Activated CD4-positive, alpha-beta T cell treated with anti-CD3 and anti-CD28 coated beads, Interleukin-2, amount 10 ng/mL, durations not matched to agents 24 days and 14 days (primary cell): ENCODE results near the gene CAVIN3. TPM values are rescaled to one million over a fixed set of nuclear protein-coding genes. Genes with fewer than 3 reads are reported as not detected.
"Not testable (repeated sequence)": the region's sequence is repeated elsewhere in the genome, so short reads cannot be mapped to it uniquely, and the experiment has no call there.

Experiments used
- DNase-seq: peaks from one replicate; pipeline ENCODE4 v3.0.0; 2022
- H3K27ac Mint-ChIP-seq: one replicate; pipeline ENCODE4 v1.8.0; 2022; ENCODE audit warnings: mild to moderate bottlenecking, mixed read lengths
- H3K27me3 Mint-ChIP-seq: one replicate; pipeline ENCODE4 v1.8.0; 2022; ENCODE audit warnings: mixed read lengths
- H3K36me3 Mint-ChIP-seq: one replicate; pipeline ENCODE4 v1.8.0; 2022; ENCODE audit warnings: low read depth, mild to moderate bottlenecking, mixed read lengths
- H3K4me1 Mint-ChIP-seq: one replicate; pipeline ENCODE4 v1.8.0; 2021; ENCODE audit warnings: mixed read lengths
- H3K4me3 Mint-ChIP-seq: one replicate; pipeline ENCODE4 v1.8.0; 2022; ENCODE audit warnings: mild to moderate bottlenecking, moderate library complexity, mixed read lengths
- H3K9me3 Mint-ChIP-seq: one replicate; pipeline ENCODE4 v1.8.0; 2021; ENCODE audit warnings: mixed read lengths
- intact Hi-C: fragments of 100-400 bp; cut with micrococcal nuclease; formaldehyde crosslinking; loops from one replicate; pipeline ENCODE4 v1.15.1; 2023
- total RNA-seq: library from RNA; stranded (reverse); gene quantifications from 2 replicates; pipeline ENCODE4 v1.2.3, GENCODE V29; 2022

CAVIN3 gene
- total RNA-seq, 1 donor from 2014 or later: 35.7 TPM

DNA sequence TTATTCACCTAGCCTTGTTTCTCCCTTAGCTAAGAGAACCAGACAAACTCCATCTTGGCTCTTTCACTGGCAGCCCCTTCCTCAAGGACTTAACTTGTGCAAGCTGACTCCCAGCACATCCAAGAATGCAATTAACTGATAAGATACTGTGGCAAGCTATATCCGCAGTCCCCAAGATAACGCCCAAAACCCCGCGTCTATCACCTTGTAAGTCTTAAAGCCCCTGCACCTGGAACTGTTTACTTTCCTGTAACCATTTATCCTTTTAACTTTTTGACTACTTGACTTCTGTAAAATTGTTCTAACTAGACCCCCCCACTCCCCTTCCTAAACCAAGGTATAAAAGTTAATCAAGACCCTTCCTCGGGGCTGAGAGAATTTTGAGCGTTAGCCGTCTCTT lies 39.5 kb downstream of the CAVIN3 start:
- DNase-seq, H3K27ac Mint-ChIP-seq, H3K9me3 Mint-ChIP-seq, intact Hi-C loops, H3K4me1 Mint-ChIP-seq, H3K4me3 Mint-ChIP-seq, H3K36me3 Mint-ChIP-seq: not testable (repeated sequence)
- peaks cover 65% of the 10 kb centered on the region for H3K27me3 Mint-ChIP-seq

DNA sequence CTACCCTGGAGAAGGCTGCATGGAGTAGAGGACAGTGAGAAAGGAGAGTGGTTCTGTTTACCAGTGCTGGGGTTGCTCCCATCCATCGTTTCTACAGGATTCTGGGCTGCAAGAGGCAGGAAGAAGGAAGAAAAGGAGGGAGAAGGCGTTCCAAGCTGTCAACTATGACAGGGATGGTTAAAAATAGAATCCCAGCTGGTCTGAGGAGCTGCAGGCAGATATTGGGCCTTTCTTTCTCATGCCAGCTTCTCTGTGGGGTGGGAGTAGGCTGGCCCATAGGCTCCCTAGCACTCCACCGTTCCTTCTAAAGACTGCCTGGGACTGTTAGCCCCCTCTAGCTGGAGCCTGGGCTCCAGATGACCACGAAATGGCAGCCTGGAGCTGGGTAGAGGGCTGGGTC lies 47.1 kb downstream of the CAVIN3 start:
- intact Hi-C loops: no loop called here
- Mint-ChIP-seq H3K4me1 (no peaks in the 10 kb centered on the region), H3K36me3 (no peaks in the 10 kb centered on the region), H3K27ac (no peak overlapping the region), H3K27me3 (peaks cover 44% of the 10 kb centered on the region), H3K4me3 (no peak overlapping the region), H3K9me3 (no peaks in the 10 kb centered on the region)
- DNase-seq: no peak

GRCh38 chr11:6271598-6271997 lies 48.7 kb downstream of the CAVIN3 start:
- Mint-ChIP-seq H3K36me3 (no peaks in the 10 kb centered on the region), H3K4me1 (no peaks in the 10 kb centered on the region), H3K4me3 (no peak overlapping the region), H3K9me3 (no peaks in the 10 kb centered on the region), H3K27ac (no peak overlapping the region), H3K27me3 (peaks cover 33% of the 10 kb centered on the region)
- intact Hi-C loops: no loop called here
- no peak for DNase-seq

DNA sequence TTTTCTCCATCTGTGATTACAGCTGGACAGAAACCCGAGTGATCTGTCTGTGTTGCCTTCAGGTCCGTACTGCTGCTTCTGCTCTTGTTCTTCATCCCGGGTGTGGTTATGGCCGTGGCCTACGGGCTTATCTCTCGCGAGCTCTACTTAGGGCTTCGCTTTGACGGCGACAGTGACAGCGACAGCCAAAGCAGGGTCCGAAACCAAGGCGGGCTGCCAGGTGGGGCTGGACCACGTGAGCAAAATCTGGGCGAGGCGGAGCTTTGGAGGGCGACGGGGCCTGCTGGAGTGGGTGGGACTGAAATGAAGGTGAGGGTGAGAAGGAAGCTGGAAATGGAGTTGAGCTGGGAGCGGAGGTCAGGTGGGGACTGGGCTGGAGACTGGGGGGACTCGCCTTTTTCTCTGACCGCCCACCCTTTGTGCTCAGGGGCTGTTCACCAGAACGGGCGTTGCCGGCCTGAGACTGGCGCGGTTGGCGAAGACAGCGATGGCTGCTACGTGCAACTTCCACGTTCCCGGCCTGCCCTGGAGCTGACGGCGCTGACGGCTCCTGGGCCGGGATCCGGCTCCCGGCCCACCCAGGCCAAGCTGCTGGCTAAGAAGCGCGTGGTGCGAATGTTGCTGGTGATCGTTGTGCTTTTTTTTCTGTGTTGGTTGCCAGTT lies 49.6 kb downstream of the CAVIN3 start:
- DNase-seq: no peak
- no peaks in the 10 kb centered on the region for H3K4me1 Mint-ChIP-seq
- no peak overlapping the region for H3K27ac Mint-ChIP-seq
- peaks cover 29% of the 10 kb centered on the region for H3K27me3 Mint-ChIP-seq
- H3K36me3 Mint-ChIP-seq: no peaks in the 10 kb centered on the region
- H3K4me3 Mint-ChIP-seq: no peak overlapping the region
- H3K9me3 Mint-ChIP-seq: no peaks in the 10 kb centered on the region
- intact Hi-C loops: no loop called here

- H3K4me3 Mint-ChIP-seq: no peak overlapping the region
- no peaks in the 10 kb centered on the region for H3K9me3 Mint-ChIP-seq
- DNase-seq: peak; percentile 66
- H3K27ac Mint-ChIP-seq: no peak overlapping the region
- peaks cover 27% of the 10 kb centered on the region for H3K27me3 Mint-ChIP-seq
- intact Hi-C loops: no loop called here
- H3K36me3 Mint-ChIP-seq: no peaks in the 10 kb centered on the region
- H3K4me1 Mint-ChIP-seq: no peaks in the 10 kb centered on the region
These were observed 50.3 kb downstream of the CAVIN3 start for GRCh38 chr11:6269994-6270393.

Other genes with a start within 250 kb of the CAVIN3 start
- gene OR56B4, start 212.8 kb downstream of the CAVIN3 start, total RNA-seq: not detected in 2 replicates
- not detected in 2 replicates for gene OR52B2, start 150.2 kb downstream of the CAVIN3 start, total RNA-seq
- gene OR52W1, start 121.3 kb downstream of the CAVIN3 start, total RNA-seq: not detected in 2 replicates
- gene C11orf42, start 114.9 kb downstream of the CAVIN3 start, total RNA-seq: not detected in 2 replicates
- gene FHIP1B, start 85.9 kb downstream of the CAVIN3 start, total RNA-seq: 19.3 and 20.2 TPM in 2 replicates
- not detected in 2 replicates for gene CNGA4, start 81.4 kb downstream of the CAVIN3 start, total RNA-seq
- gene CCKBR, start 60.7 kb downstream of the CAVIN3 start, total RNA-seq: not detected in 2 replicates
- gene SMPD1, start 70.0 kb upstream of the CAVIN3 start, total RNA-seq: 9.4 and 10.0 TPM in 2 replicates
- gene APBB1, start 98.6 kb upstream of the CAVIN3 start, total RNA-seq: 24.1 TPM in 2 replicates
- not detected in 2 replicates for gene HPX, start 120.5 kb upstream of the CAVIN3 start, total RNA-seq
- 3.4 and 4.1 TPM in 2 replicates for gene TRIM3, start 153.4 kb upstream of the CAVIN3 start, total RNA-seq
- 50.8 and 51.2 TPM in 2 replicates for gene ARFIP2, start 160.8 kb upstream of the CAVIN3 start, total RNA-seq
- gene TIMM10B, start 161.0 kb upstream of the CAVIN3 start, total RNA-seq: 41.3 and 47.4 TPM in 2 replicates
- 21.5 and 22.8 TPM in 2 replicates for gene DNHD1, start 176.8 kb upstream of the CAVIN3 start, total RNA-seq